Cortex of kidney (tissue), 1 donor: Measurements from ENCODE around the gene C5orf58.

Source experiments
- DNase-seq: peaks from one replicate; lab custom pipeline; 2025; lab: John Stamatoyannopoulos, UW

The C5orf58 gene

DNA sequence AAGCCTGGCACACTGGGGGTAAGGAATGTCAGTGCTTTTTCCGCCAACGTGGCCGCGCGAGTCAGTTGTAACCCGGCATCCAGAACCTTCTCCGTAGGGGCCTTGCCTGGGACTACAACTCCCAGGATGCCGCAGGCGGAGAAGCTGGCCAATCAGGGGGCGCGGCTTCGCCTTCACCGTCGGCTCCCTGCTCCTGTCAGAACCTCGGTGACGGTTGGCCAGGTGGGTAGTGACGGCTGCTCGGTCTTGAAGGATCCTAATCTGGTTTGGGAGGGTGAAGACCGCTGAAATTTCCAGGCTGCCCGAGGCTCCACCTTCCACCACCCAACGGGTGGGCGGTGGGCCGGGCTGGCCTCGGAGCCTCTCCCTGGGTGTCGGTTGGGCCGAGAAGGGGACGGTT is at the start of gene C5orf58:
Gene C5orf58 (plus strand): TSS at position 200 of the 400 bp plus-strand sequence. CDS start 1,992 bp downstream, outside the sequence.
- no peak for DNase-seq

- no peak for DNase-seq
These were observed 48.7 kb upstream of the C5orf58 start for GRCh38 chr5:170183816-170184687.

GRCh38 chr5:170184737-170185136 is 48.0 kb upstream of the C5orf58 start:
- DNase-seq, result no peak

DNA sequence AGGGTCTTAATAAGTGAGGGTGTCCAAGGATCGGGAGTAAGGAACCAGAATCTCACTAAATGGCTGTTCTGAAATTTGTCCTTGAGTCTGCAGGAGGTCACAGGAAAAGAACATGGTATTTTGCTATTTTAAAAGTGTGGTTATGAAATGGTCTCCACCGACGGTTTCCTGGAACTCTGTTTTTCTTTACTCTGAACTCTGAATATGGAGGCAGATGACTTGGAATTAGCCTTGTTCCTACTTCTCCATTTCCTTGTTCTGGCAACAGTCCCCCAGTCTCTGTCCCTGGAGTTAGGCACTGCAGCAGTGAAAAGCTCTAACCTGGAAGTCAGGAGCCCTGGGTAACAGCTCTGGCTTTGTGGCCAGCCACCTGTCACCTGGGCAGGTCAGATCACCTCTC is 46.6 kb upstream of the C5orf58 start:
- no peak for DNase-seq

- no peak for DNase-seq
These were observed 45.9 kb upstream of the C5orf58 start for GRCh38 chr5:170186856-170187255.

- DNase-seq, result no peak
These were observed 42.2 kb upstream of the C5orf58 start for GRCh38 chr5:170190436-170191134.

- DNase-seq, result no peak
These were observed 40.0 kb upstream of the C5orf58 start for GRCh38 chr5:170192829-170193228.

DNA sequence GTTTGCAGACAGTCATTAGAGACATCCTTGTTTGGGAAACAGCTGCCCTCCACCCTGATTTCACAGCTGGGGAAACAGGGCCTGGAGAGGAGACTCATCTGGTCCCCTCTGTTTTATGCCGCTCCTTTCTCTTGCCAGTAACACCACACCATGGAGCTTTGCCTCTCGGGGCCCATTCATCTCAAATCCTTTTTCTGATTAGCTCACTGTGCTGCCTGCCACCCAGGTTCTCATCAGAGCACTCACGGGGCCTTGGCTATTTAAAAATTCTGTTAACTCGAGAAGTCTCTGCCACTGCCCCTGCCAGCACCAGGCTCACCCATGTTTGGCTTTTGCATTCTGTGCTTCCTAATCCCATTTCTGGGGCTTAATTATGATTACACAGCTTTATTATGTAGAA is 36.8 kb upstream of the C5orf58 start:
- no peak for DNase-seq

DNA sequence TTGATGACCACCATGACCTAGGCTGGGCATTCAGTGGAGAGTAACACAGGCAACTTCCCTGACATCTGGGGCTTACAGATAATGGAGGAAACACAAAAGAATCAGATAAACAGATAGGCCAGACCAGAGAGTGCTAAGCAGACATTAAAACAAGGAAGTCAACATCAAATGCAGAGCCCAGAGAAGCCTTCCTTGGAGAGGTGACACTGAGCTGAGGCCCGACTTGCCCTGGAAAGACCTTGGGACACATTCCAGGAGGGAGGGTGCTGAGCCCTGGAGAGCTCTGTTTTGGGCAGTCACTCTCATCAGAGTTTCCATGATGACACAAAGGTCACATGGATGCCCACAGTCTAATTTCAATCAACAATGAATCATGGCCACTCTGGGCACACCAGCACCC is 31.9 kb upstream of the C5orf58 start:
- no peak for DNase-seq

GRCh38 chr5:170201311-170201710 is 31.5 kb upstream of the C5orf58 start:
- DNase-seq, result no peak

- DNase-seq, result no peak
These were observed 30.7 kb upstream of the C5orf58 start for GRCh38 chr5:170202117-170202516.

DNA sequence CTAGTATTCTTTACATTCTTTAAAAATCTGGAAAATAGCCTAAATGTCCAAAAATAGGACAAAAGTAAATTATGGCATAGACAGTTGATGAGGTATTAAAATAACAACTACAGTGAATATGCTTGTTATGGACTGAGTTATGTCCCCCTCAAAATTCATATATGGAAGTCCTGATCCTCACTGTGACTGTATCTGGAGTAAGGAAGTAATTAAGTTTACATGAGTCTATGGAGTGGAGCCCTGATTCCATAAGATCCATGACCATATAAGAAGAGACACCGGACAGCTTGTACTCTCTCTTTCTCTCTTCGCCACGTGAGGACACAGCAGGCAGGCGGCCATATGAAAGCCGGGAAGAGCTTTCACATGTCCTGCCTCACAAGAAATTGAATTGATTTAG is 28.6 kb upstream of the C5orf58 start:
- DNase-seq, result no peak

- DNase-seq, result no peak
These were observed 26.6 kb upstream of the C5orf58 start for GRCh38 chr5:170206216-170206615.

DNA sequence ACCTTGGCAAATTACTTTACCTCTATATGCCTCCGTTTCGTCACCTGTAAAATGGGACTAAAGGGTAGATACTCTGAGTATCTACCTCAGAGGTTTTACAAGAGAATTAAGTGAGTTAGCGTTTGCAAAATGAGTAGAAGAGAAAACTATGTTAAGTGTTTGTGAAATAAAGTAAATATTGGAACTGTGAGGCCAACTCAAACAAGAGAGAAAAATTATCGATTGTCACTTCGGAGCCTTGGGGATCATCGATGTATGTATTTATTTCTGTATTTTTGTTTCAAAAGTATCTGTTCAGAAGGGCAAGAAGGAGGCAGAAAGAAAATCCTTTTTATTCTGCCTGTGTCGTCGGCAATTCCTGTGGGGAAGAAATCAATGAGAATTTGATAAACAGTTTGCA is 25.8 kb upstream of the C5orf58 start:
- DNase-seq, result no peak

- DNase-seq, result no peak
These were observed 21.0 kb upstream of the C5orf58 start for GRCh38 chr5:170211575-170212334.

- DNase-seq, result no peak
These were observed 16.4 kb upstream of the C5orf58 start for GRCh38 chr5:170216257-170216864.

DNA sequence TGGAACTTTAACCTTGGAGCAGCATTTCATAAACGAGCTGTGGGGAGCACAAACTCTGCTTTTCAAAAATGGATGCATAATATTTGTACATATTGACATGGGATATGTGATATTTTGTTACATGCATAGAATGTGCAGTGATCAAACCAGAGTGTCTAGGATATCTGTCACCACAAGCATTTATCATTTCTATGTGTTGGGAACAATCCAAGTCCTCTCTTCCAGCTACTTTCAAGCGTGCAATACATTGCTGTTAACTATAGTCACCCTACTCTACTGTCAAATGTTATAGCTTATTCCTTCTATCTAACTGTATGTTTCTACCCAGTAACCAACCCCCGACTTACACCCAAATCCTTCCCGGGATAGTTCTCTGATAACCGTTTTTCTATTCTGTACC is 15.0 kb upstream of the C5orf58 start:
- DNase-seq, result no peak

GRCh38 chr5:170218726-170219125 is 14.1 kb upstream of the C5orf58 start:
- DNase-seq, result no peak

DNA sequence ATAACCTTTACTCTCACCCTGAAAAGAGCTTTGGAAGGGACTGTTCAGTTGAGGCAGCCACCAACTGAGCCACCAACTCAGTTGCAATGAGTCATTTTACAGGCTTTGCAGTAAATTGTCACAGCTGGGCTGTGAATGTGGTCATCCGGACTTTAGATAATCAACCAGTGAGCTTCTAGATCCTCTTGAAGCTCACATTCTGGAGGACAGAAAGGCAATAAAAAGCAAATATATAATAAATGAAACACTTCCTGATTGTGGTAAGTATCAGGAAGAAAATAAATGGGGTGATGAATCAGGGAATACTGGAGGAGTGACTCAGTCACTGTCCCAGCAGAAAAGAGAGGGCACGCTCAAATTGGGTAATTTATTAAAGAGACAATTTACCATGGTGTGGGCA is 13.2 kb upstream of the C5orf58 start:
- no peak for DNase-seq

DNA sequence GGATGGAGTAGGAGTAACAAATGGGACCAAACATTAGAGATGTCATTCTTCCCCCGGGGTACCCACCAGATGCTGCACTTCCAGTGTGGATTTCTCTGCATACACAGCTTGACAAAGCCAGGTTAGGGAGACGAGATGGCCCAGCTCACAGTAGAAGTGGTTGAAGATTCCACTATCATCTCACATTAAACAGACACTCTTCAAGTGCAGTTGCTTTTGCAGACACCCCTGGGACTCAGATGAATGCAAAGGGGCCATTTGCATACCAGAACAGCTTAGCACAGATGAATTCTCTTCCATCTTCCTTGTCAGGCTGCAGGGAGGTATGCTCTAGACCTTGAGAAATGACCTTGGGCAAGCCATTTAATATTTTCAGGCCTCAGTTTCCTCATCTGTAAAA is 12.6 kb upstream of the C5orf58 start:
- no peak for DNase-seq

DNA sequence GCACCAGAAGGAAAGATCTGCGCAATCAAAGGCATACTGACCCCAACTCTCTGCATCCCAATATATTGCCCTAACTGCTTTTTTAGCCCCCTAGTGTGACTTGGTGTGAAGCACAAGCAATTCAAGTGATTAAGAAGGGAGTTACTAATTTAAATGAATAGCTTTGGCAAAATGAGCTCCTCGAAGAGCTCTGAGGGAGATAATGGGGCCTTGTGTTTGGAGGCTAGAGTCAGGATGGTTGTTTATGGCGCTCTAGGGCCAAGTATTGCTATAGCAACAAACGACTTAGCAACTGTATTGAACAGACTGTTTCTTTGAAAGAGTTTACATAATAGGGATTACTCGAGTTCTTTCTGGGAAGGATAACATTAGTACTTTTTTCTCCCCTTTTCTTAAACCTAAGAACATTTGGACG is 11.5 kb upstream of the C5orf58 start:
- no peak for DNase-seq

DNA sequence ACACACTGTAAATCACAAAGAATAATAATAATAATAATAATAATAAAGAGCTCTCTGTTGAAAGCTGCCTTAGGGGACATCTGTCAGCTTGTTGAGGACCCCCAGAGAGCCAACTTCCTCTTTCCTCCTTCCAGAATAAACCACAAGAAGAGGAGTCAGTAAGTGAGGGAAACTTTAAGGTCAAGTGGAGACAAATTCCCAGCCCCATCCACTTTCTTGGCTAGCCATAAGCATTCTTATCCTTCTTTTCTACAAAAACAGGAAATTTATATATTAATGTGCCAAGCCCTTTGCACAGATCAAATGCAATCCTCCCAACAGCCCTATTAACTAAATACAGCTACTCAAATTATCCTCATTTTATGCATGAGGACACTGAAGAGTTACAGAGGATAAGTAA is 9.4 kb upstream of the C5orf58 start:
- no peak for DNase-seq
